GM18873 (cell line): ENCODE measurements around the gene VSTM2A.
"Not testable (repeated sequence)": the region's sequence is repeated elsewhere in the genome, so short reads cannot be mapped to it uniquely, and the experiment has no call there.

Experiments
- ATAC-seq: cut with Tn5 transposase; IDR thresholded peaks from one replicate; pipeline ENCODE4 v1.9.1; 2021; ENCODE audit warnings: mild to moderate bottlenecking, moderate library complexity, moderate number of reproducible peaks; ENCODE audit not compliant: unreplicated experiment, low FRiP score

The VSTM2A gene, protein sequence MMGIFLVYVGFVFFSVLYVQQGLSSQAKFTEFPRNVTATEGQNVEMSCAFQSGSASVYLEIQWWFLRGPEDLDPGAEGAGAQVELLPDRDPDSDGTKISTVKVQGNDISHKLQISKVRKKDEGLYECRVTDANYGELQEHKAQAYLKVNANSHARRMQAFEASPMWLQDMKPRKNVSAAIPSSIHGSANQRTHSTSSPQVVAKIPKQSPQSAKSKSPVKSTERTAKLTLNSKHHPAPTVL

DNA sequence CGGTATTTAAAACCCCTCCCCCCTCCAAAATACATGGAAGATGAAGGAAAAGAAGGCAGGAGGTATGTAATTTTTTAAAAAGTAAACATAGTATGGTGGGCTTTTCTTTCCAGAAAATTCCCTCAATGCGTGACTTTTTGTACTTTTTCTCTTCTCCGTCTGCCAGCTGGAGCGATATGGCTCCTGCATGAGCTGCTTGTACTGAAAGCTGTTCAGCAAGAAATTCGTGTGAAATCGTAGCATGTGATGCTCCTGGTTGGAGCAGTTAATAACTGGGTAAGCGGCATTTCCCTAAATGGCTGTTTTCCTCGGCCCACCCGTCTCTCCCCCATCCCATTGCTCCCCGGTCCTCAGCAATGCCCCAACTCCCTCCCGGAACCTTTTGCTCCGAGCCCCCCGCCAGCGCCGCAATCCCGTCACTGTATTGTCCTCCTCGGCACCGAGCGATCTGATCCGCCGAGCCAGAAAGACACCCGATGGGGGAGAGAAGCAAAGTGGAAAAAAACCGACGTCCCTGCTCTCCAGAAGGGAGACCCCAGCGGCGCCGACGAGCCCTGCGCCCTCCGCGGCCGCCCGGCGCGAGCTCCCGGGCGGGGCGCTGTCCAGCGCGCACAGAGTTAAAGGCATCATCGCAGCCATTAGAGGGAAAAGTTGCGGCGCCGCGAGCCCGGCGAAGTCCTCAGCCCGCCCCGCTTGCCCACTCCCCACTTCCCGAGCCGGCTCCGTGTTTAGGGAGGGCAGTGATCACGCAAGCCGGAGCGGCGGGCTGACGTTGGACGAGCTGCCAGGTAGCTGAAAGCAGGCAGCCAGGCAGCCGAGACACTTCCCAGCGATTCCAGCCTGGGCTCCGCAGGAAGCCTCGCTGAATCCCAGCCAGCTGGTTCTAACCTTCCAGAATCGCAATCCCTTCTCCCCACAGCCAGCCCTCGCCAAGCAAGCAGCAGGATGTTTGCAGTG lies at the start of gene VSTM2A:
VSTM2A (plus strand) TSS at position 707 of the 957 bp plus-strand sequence. CDS start 356 bp downstream, outside the sequence.
- no peak for ATAC-seq

DNA sequence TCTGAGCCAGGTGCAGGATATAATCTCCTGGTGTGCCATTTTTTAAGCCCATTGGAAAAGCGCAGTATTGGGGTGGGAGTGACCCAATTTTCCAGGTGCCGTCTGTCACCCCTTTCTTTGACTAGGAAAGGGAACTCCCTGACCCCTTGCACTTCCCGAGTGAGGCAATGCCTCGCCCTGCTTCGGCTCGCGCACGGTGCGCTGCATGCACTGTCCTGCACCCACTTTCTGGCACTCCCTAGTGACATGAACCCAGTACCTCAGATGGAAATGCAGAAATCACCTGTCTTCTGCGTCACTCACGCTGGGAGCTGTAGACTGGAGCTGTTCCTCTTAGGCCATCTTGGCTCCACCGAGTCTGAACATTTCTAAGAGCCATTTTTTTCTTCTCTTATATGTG lies 37.6 kb upstream of the VSTM2A start:
- not testable (repeated sequence) for ATAC-seq

DNA sequence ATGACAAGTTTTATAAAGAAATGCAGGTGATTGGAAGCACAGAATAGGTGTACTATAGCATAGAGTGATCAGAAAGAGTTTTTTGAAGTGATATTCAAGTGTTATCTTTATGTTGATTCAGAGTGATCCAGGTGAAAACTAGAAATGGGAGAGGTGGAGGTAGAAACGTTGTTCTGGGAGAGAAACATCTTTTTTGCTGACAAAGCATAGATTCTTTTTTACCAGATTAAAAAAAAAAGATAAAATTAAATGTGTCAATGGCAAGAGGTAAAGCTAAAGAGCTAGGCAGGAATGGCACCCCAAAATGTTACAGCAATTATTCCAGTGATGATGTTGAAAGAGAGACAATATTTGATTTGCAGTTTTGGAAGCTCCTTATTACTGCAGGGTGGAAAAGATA lies 12.6 kb upstream of the VSTM2A start:
- no peak for ATAC-seq

DNA sequence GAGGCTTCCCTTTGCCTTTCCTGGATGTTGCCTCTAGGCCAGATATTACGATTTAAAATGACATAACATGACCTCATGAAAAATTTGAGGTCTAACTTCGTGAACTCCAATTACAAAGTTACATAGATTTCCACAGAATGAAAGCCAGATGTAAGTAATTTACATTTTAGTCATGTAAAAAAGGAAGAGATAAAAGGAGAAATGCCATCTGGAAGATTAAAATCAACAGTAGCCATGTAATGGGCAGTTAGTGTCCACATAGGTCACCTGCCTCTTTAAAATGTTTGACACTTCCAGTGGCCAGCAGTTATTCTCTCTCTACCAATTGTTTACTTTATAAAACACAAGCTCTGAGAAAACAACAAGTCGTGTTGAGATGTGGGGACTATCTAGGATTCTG lies 4.1 kb upstream of the VSTM2A start:
- no peak for ATAC-seq

DNA sequence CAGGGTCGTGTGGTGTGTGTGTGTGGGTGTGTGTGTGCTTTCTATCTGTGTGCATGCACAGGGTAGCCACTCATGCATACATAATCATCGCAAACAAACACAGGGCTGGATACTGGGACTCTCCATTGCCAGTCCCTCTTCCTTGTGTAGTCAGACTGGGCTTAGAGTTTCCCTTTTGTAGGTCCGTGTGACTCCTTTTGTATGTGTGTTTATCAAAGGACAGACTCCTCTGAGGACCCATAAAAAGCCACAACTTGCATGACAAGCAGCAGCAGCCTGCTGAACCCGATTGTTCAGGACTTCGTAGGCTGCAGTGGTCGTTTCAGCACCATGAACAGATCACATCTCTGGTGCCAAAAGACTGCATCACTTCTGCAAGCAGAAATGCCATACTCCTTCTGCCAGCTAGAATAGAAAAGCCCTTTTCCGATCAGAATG lies 895 bp downstream of the VSTM2A start:
- ATAC-seq: no peak

DNA sequence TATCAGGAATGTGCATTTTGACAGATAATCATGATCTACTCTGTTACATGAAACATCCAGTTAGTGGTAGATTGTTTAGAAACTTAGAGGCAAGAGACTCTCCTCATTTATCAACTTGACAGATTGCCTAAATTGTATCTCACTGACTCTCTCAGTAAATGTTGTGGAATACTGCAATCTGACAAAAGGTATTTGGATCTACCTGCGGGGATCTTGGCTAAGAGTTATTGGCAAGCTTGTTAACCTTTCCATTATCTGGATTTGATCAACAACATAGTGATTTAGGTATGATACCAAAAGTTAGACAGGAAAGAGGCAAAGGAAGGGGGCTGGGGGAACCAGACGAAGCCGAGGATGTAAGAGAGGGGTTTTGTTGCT lies 2.0 kb downstream of the VSTM2A start:
- ATAC-seq: no peak

DNA sequence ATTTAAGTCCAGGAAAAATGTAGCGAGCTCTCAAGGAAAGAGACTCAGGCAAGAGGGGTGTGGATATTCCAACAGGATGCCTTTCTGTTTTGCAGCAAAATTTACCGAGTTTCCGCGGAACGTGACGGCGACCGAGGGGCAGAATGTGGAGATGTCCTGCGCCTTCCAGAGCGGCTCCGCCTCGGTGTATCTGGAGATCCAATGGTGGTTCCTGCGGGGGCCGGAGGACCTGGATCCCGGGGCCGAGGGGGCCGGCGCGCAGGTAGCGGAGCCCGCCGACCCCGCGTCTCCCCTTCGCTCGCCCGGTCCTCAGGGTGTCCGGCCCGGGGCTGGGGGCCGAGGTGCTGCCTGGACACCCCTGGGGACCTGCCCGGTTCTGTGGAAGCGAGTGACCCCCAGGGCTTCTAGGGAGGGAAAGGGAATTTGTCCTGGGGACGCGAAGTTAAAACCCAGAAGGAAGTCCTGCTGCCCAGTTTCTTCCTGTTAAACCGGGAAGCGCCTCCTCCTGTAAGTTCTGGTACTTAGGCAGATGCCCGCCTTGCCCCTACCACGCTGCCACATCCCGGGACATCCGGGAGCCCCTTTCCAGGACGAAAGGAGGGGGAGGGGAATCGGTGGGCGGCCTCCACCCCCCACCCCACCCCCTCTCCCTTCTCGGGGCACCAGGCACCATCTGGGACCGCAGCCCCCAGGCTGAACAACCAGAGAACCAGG lies 2.5 kb downstream of the VSTM2A start:
- ATAC-seq: no peak

DNA sequence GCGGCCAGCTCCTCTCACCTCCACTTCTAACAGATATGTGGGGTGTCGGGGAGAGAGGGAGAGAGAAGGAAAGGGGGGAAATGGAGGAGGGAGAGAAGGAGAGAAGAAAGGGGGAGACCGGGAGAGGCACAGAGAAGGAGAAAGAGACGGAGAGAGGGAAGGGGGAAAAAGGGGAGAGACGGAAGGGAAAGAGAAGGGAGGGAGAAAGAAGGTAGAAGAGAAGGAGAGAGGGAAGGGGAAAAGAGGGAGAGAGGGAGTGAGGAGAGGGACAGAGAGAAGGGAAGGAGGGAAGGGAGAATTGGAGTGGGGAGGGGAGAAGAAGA lies 3.0 kb downstream of the VSTM2A start:
- ATAC-seq: no peak

DNA sequence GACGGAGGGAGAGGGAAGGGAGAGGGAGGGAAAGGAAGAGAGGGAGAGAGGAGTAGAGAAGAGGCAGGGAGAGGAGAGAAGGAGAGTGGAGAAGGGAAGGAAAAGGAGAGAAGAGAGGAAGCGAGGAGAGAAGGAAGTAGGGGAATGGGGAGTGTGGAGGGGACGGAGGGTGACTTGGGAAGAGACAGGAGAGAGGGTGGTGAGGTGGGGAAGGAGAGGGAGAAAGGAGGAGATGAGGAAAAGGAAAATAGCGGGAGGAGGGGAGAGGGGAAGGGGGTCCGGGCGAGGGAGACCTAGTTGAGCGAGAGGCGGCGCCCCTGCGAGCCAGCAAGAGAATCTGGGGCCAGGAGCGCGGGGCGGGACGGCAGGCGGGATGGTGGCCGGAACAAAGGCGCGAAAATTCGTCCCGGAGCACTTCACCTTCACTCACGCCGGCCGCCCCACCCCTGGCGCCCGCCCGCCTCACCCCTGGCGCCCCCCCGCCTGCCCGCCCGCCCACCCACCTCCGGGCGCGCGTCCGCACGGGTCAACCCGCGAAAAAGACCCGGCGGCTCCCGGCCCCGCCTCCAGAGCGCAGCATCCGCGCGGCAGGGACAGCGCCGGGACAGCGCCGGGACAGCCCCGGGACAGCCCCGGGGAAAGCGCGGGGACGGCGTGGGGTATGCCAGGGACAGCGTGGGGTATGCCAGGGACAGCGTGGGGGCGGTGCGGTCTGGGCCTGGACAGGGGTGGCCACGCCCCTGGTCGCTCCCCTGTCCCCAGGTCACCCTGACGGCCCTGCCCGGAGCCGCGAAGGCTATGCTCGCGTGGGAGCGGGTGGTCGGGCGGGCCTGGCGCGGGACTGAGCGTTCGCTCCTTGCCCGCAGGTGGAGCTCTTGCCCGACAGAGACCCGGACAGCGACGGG lies 4.2 kb downstream of the VSTM2A start:
- ATAC-seq: no peak

DNA sequence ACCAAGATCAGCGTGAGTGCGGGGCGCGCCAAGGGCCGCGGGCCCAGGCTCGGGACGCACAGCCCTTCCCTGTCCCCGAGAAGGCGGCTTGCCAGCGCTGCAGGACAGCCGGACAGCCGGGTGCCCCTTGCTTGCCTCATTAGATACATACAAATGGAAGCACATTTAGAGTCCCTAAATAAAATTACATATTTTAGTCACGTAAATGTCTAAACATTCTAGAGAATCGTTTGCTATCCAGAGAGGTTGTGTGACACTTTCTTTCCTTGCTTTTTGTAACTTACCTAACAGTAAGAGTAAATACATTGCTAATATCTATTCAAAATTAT lies 4.8 kb downstream of the VSTM2A start:
- no peak for ATAC-seq

DNA sequence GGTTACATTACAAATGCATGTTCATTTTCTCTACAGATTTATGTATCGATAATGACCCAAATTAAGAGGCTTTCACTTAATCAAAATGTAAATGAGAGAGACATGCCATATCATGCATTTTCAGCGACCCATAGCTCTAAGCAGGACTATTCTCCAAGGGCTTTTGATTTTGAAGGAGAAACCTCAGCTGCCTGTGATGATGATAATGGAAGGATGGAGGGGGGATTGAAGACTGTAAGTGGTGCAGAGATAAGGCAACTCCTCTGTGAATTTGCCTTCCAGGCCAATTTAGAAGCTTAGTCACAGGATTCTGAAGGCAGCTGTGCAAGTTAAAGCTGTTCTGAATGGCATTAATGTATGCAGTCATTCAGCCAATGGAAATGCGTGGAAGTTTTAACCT lies 8.3 kb downstream of the VSTM2A start:
- no peak for ATAC-seq

DNA sequence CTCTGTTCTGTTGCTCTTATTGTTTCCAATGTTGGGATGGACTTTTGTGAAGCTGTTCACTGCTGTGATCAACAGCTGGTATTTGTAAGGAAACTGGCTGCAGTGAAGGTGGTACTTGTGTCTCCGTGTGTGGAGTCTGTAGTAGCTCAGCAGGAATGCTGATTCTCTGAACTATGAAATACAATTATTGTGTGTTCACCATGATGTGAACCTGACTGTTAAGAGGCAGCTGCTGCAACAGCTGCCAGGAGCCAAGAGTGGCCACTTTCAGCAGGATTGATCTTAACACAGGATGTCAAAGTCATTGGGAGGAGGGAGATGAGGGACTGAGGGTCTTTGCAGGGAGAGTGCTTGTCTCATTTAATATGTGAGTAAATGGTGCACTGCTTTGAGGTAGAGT lies 13.9 kb downstream of the VSTM2A start:
- ATAC-seq: no peak

DNA sequence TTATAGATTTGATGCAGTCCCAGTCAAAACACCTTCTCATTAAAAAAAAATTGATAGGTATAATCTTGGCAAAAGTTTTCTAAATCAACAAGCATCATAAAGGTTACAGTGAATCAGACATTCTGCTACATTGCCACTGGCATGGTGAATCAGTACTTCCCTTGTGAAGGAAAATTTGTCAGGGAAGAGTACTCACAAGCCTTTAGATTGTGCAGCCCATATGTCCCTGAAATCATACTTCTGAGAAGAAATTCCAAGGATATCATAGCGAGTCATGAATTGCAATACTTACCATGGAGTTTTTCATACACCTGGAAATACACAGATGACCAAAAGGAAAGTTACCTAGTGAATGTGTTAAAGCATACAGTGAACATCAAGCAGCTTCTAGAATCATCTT lies 17.2 kb downstream of the VSTM2A start:
- ATAC-seq: no peak

DNA sequence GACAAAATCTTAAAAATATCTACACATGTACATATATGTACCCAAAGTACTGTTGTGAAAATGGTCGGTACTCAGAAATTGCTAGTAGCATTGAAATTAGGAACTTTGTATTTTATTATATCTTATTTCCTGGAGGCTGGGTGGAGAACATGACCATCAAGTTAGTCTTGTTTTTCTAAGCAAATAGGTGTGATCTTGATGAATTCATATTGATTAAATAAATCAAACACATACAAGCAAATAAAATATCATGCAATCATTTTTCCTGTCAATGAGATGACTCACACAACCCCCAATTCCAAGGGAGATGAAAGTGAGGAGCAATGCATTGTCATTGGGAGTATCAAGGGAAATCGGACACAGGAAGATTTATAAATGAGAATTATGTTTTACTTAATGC lies 18.0 kb downstream of the VSTM2A start:
- ATAC-seq: no peak

DNA sequence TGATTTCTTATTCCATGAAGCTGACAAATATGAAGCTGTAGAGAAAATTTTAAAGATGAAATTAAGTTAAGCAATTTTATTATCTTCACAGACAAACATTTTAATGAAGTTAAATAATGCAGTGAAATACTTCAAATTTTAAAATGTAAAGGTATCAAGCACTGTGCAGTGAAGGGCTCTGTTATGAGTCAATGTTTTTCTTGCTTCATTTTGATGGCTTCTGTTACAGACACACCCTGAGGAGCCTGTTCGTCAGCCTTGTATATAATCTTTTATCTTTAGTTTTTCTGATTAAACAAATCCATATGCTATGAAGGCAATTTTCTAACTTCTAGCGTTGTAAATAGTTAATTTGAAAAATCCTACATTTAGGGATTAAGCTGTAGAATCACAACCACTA lies 18.5 kb downstream of the VSTM2A start:
- no peak for ATAC-seq

DNA sequence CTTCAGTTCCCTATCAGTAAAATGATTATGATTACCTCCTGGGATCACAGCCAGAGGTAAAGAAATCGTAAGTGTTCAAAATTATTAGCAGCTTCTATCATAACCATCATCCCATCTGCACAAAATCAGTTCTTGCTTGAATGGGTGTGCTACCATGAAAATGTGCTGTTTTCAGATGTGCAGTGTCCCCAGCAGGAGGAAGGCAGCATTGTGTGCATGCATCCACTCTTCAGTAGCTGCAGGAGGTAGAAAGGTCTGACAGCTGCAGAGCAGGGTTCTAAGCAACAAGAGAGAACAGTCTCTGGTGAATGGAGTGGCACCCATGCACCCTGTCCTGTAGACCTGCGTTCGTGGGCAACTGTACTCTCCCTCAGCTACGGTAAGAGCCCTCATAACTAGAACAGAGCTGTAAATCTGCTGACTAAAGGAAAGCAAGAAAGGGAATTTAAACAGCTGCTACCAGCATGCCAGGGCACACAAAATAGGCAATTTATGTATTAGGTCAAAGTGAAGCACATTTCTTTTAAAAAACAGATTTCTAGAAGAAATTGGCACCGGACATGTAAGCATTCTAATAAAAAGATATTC lies 21.2 kb downstream of the VSTM2A start:
- ATAC-seq: no peak

DNA sequence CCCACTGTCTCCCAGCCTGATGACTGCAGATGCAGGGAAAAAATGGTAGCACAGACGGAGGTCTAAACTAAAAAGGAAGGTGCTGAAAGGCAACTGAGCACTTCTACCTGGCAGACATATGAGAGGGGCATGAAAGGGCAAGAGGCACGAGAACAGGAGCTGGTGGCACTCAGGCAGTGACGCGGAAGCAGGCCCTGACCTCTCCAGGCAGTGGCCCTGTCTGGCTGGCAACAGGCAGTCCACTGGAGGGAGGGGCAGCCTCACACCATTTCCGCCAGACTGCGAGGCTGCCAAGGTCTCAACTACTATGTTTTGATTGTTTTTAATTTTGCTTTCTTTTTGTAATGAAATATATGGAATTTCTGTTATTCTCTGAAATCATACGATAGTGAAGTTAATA lies 23.3 kb downstream of the VSTM2A start:
- ATAC-seq: no peak

DNA sequence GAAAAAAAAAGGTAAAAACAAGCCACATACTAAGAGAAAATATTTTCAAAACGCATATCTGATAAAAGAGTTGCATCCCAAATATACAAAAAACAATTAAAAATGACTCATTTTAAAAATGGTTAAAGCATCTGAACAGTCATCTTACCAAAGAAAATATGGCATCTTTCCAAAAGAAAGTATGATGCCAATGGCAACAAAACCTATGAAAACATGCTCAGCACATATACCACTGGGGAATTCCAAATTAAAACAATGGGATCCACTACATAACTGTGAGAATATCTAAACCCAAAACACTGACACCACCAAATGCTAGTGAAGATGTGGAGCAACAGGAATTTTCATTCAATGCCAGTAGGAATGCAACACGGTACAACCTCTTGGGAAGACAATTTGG lies 39.3 kb downstream of the VSTM2A start:
- no peak for ATAC-seq

DNA sequence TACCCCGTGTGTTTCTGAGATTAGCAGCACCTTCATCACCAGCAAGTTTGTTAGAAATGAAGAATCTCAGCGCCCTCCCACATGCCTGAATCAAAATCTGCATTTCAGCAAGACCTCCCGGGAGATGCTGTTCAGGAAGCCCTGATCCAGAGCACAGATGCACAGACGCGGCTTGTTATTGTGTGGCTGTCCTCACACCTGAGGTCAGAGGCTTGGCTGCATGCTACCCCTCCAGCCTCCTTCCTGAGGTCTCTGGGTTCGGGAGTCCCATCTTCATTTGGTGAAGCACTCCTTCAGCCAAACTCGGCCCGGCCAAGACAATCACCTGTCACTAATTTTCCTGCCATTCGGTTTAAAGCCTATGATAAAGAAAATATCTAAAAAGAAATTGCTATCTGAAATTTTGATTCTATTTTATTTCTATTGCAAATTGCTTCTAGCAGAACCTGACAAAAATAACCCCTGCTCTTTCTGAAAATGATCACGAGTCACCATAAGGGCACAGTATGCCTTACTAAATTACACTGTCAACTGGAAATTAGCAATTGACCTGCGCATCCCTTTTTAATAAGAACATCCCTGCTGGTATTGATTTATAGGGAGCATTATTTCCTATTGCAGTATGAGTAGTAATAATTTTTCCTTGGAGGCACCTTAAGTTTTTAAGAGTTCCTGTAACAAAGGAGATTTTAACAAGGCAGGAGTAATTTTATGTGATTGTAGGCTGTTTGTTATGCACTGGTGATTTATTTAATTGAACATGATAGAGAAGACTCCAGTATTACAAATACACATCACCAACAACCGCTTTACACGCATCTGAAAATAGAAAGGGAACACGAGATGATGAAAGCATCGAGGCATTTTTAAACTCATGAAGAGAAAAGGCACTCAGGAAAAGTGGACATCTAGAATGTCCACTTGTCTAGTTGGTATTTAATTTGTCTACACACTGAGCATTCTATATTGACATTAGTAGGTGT lies 49.5 kb downstream of the VSTM2A start:
- ATAC-seq: no peak
